ENCODE data around the gene LOXL1. TPM values are rescaled to one million over a fixed set of nuclear protein-coding genes. Genes with fewer than 3 reads are reported as not detected.

LOXL1 gene
- total and polyA plus RNA-seq, 4 donors = 0.67 to 2.0 (median 1.4) TPM; not detected in 1

DNA sequence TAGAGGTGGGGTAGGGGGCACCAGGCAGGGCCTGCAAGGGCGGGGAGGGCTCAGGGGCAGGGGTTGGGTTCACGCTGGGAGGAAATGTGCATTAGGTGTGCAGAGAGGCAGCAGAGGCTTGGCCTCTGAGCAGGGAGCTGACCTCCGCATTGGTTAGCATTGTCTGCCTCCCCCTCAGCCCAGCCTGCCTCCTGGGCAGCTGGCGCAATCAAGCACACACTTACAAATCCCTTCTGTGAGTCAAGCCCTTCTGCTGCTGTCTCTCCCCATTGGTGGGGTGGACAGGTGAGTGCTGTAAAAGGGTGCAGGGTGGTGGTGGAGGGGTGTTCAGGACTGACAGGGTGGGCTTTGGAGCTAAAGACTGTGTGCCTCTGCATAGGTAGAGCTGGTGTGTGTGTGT, 9.3 kb downstream of the LOXL1 start (continued):
- no peak for TF ChIP-seq YY1 (IDR thresholded peaks at IDR 0.05)

GRCh38 chr15:73936181-73936580, 9.9 kb downstream of the LOXL1 start:
- no peak for DNase-seq (ENCODE audit: low spot score)
- H3K36me3 ChIP-seq (ENCODE audit: control insufficient read depth in 4 of 4, insufficient read depth in 3 of 4, low read depth in 1 of 4, low read length in 3 of 4) = no peaks in the 10 kb centered on the region
- no peak overlapping the region for H3K4me3 ChIP-seq (ENCODE audit: low read depth in 1 of 3, low read length in 3 of 3)
- 55% methylated on average over 5 of the region's 5 CpGs for whole genome bisulfite sequencing
- H3K27ac ChIP-seq (ENCODE audit: low read depth in 1 of 2, low read length in 2 of 2) = no peak overlapping the region
- no peaks in the 10 kb centered on the region for H3K27me3 ChIP-seq (ENCODE audit: control insufficient read depth in 4 of 4, insufficient read depth in 4 of 4, low read length in 3 of 4)
- H3K4me1 ChIP-seq (ENCODE audit: control insufficient read depth in 4 of 4, insufficient read depth in 4 of 4, low read length in 3 of 4) = peaks cover 0 to 8% (median 1%) of the 10 kb centered on the region in 4 donors
- no peaks in the 10 kb centered on the region for H3K9me3 ChIP-seq (ENCODE audit: control insufficient read depth in 4 of 4, low read length in 3 of 4)
- no peak overlapping the region for H3K9ac ChIP-seq (ENCODE audit: low read depth in 1 of 2, low read length in 2 of 2)
- TF ChIP-seq HNF4G (IDR thresholded peaks at IDR 0.05) (no peak), NR2F2 (IDR thresholded peaks at IDR 0.05) (no peak), YY1 (IDR thresholded peaks at IDR 0.05) (no peak), RAD21 (IDR thresholded peaks at IDR 0.05) (no peak), EGR1 (IDR thresholded peaks at IDR 0.05; ENCODE audit: low read depth in 2 of 2) (no peak), HNF4A (conservative IDR thresholded peaks at IDR 0.05) (no peak)
- TF ChIP-seq, protein P1, sequence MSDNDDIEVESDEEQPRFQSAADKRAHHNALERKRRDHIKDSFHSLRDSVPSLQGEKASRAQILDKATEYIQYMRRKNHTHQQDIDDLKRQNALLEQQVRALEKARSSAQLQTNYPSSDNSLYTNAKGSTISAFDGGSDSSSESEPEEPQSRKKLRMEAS (IDR thresholded peaks at IDR 0.05) = no peak
- TF ChIP-seq, protein P2, sequence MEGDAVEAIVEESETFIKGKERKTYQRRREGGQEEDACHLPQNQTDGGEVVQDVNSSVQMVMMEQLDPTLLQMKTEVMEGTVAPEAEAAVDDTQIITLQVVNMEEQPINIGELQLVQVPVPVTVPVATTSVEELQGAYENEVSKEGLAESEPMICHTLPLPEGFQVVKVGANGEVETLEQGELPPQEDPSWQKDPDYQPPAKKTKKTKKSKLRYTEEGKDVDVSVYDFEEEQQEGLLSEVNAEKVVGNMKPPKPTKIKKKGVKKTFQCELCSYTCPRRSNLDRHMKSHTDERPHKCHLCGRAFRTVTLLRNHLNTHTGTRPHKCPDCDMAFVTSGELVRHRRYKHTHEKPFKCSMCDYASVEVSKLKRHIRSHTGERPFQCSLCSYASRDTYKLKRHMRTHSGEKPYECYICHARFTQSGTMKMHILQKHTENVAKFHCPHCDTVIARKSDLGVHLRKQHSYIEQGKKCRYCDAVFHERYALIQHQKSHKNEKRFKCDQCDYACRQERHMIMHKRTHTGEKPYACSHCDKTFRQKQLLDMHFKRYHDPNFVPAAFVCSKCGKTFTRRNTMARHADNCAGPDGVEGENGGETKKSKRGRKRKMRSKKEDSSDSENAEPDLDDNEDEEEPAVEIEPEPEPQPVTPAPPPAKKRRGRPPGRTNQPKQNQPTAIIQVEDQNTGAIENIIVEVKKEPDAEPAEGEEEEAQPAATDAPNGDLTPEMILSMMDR (IDR thresholded peaks at IDR 0.05; ENCODE audit: low read depth, low read length, missing input control) = no peak

- TF ChIP-seq TAF1 (conservative IDR thresholded peaks at IDR 0.05) (no peak), NR2F2 (IDR thresholded peaks at IDR 0.05) (peak; percentile 27)
- peaks cover 0 to 8% (median 1%) of the 10 kb centered on the region in 4 donors for H3K4me1 ChIP-seq (ENCODE audit: control insufficient read depth in 4 of 4, insufficient read depth in 4 of 4, low read length in 3 of 4)
- 71% methylated on average over 12 of the region's 12 CpGs for whole genome bisulfite sequencing
- H3K9ac ChIP-seq (ENCODE audit: low read depth in 1 of 2, low read length in 2 of 2) = no peak overlapping the region
- H3K27me3 ChIP-seq (ENCODE audit: control insufficient read depth in 4 of 4, insufficient read depth in 4 of 4, low read length in 3 of 4) = no peaks in the 10 kb centered on the region
- H3K27ac ChIP-seq (ENCODE audit: low read depth in 1 of 2, low read length in 2 of 2) = no peak overlapping the region
- DNase-seq (ENCODE audit: low spot score) = no peak
- no peaks in the 10 kb centered on the region for H3K9me3 ChIP-seq (ENCODE audit: control insufficient read depth in 4 of 4, low read length in 3 of 4)
- no peaks in the 10 kb centered on the region for H3K36me3 ChIP-seq (ENCODE audit: control insufficient read depth in 4 of 4, insufficient read depth in 3 of 4, low read depth in 1 of 4, low read length in 3 of 4)
- H3K4me3 ChIP-seq (ENCODE audit: low read depth in 1 of 3, low read length in 3 of 3) = no peak overlapping the region
These were observed 10.5 kb downstream of the LOXL1 start for GRCh38 chr15:73936588-73937290.

DNA sequence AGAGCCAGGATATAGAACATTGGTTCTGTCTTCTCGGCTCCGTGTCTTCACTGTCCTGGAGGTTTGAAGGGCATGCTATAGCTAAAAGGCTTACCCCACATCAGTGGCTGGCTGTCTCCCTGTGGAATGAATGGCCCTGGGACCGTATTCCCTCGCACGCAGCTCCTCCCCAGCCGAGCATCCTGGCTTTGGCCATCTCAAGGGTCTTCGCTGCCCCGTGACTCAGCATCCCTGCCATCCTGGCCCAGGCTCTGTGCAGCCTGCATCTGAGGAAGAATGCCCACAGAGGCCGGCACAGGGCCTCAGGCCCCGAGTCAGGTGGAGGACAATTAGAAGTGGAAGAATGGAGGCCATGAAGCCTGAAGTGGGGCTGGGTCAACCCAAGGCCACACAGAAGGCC, 11.0 kb downstream of the LOXL1 start:
- WGBS = 79% methylated on average over 10 of the region's 10 CpGs
- DNase-seq (ENCODE audit: low spot score) = no peak
- H3K4me1 ChIP-seq (ENCODE audit: control insufficient read depth in 4 of 4, insufficient read depth in 4 of 4, low read length in 3 of 4) = peaks cover 0 to 8% (median 1%) of the 10 kb centered on the region in 4 donors
- TF ChIP-seq ATF3 (IDR thresholded peaks at IDR 0.05) = no peak
- TF ChIP-seq EGR1 (IDR thresholded peaks at IDR 0.05; ENCODE audit: low read depth in 2 of 2) = no peak
- TF ChIP-seq, protein P2 (IDR thresholded peaks at IDR 0.05; ENCODE audit: low read depth, low read length, missing input control) = no peak
- no peak for TF ChIP-seq RAD21 (IDR thresholded peaks at IDR 0.05)
- no peak for TF ChIP-seq RXRA (IDR thresholded peaks at IDR 0.05)
- TF ChIP-seq SP1 (IDR thresholded peaks at IDR 0.05) = no peak
- no peak for TF ChIP-seq NR2F2 (IDR thresholded peaks at IDR 0.05)
- no peak for TF ChIP-seq JUND (IDR thresholded peaks at IDR 0.05)
- no peak for TF ChIP-seq YY1 (IDR thresholded peaks at IDR 0.05)
- TF ChIP-seq FOXA1 (IDR thresholded peaks at IDR 0.05) = no peak
- no peak for TF ChIP-seq ZBTB33 (IDR thresholded peaks at IDR 0.05)
- no peak for TF ChIP-seq FOXA2 (IDR thresholded peaks at IDR 0.05)
- no peak for TF ChIP-seq HNF4A (conservative IDR thresholded peaks at IDR 0.05)
- TF ChIP-seq TAF1 (conservative IDR thresholded peaks at IDR 0.05) = no peak
- TF ChIP-seq HNF4G (IDR thresholded peaks at IDR 0.05) = no peak

More for the DNA sequence above, 11.0 kb downstream of the LOXL1 start:
- no peak overlapping the region for H3K9ac ChIP-seq (ENCODE audit: low read depth in 1 of 2, low read length in 2 of 2)
- no peaks in the 10 kb centered on the region for H3K27me3 ChIP-seq (ENCODE audit: control insufficient read depth in 4 of 4, insufficient read depth in 4 of 4, low read length in 3 of 4)
- H3K9me3 ChIP-seq (ENCODE audit: control insufficient read depth in 4 of 4, low read length in 3 of 4) = no peaks in the 10 kb centered on the region
- no peak overlapping the region for H3K4me3 ChIP-seq (ENCODE audit: low read depth in 1 of 3, low read length in 3 of 3)
- no peaks in the 10 kb centered on the region for H3K36me3 ChIP-seq (ENCODE audit: control insufficient read depth in 4 of 4, insufficient read depth in 3 of 4, low read depth in 1 of 4, low read length in 3 of 4)
- no peak overlapping the region for H3K27ac ChIP-seq (ENCODE audit: low read depth in 1 of 2, low read length in 2 of 2)

Measured in liver (tissue), 9 donors.